ENCODE results near the gene LRRC59. TPM values are rescaled to one million over a fixed set of nuclear protein-coding genes. Genes with fewer than 3 reads are reported as not detected.

Gene LRRC59
- total and polyA plus RNA-seq, 5 experiments from 2014 or later: 12.8 to 27.7 (median 14.1) TPM

- Mint-ChIP-seq H3K27me3 (no peaks in the 10 kb centered on the region), H3K9me3 (no peaks in the 10 kb centered on the region), H3K4me1 (peaks cover 16 to 45% (median 36%) of the 10 kb centered on the region in 4 donors), H3K36me3 (peaks cover 0 to 37% (median 10%) of the 10 kb centered on the region in 3 donors), H3K27ac (peak overlapping the region; percentile 87 to 96 (median 94)), H3K4me3 (peak overlapping the region; percentile 84 to 96 (median 94))
- DNase-seq (peak in 2 of 10 donors; percentile 11 to 15), ATAC-seq (peak; percentile 2 to 9)
- POLR2A ChIA-PET: interaction anchor here (1.0 to 3.1 kb wide), 12 partner anchors 8 to 87 kb away, joined by 3 to 24 read pairs (median 8); partner anchors contain the start of genes ACSF2, CHAD, EME1 and MRPL27
These were observed 837 bp downstream of the LRRC59 start for GRCh38 chr17:50396261-50397110.

- peak overlapping the region in 8 of 10 donors; percentile 27 to 95 (median 64) for H3K4me3 Mint-ChIP-seq
- H3K9me3 Mint-ChIP-seq: no peaks in the 10 kb centered on the region
- H3K27me3 Mint-ChIP-seq: no peaks in the 10 kb centered on the region
- ATAC-seq (no peak), DNase-seq (no peak)
- POLR2A ChIA-PET: interaction anchor here (1.2 kb wide), 1 partner anchor 22 kb away, joined by 3 read pairs; the partner anchor contains the start of genes EME1 and MRPL27
- H3K36me3 Mint-ChIP-seq: peaks cover 0 to 54% (median 16%) of the 10 kb centered on the region in 3 donors
- peak overlapping the region in 6 of 10 donors; percentile 32 to 79 (median 60) for H3K27ac Mint-ChIP-seq
- peaks cover 17 to 45% (median 36%) of the 10 kb centered on the region in 4 donors for H3K4me1 Mint-ChIP-seq
These were observed 2.6 kb downstream of the LRRC59 start for GRCh38 chr17:50394711-50395110.

GRCh38 chr17:50393700-50394099 is 3.6 kb downstream of the LRRC59 start:
- peaks cover 18 to 45% (median 36%) of the 10 kb centered on the region in 4 donors for H3K4me1 Mint-ChIP-seq
- no peak for DNase-seq
- H3K9me3 Mint-ChIP-seq: no peaks in the 10 kb centered on the region
- peaks cover 0 to 64% (median 17%) of the 10 kb centered on the region in 3 donors for H3K36me3 Mint-ChIP-seq
- no peak for ATAC-seq
- POLR2A ChIA-PET: no interaction called here
- no peak overlapping the region for H3K4me3 Mint-ChIP-seq
- H3K27me3 Mint-ChIP-seq: no peaks in the 10 kb centered on the region
- no peak overlapping the region for H3K27ac Mint-ChIP-seq

- Mint-ChIP-seq H3K4me1 (peaks cover 19 to 40% (median 32%) of the 10 kb centered on the region in 4 donors), H3K36me3 (peaks cover 0 to 75% (median 19%) of the 10 kb centered on the region in 3 donors), H3K9me3 (no peaks in the 10 kb centered on the region), H3K27me3 (no peaks in the 10 kb centered on the region), H3K4me3 (no peak overlapping the region), H3K27ac (no peak overlapping the region)
- ATAC-seq (no peak), DNase-seq (no peak)
- POLR2A ChIA-PET: interaction anchor here (1.1 kb wide), 1 partner anchor 19 kb away, joined by 5 read pairs; the partner anchor contains the start of genes EME1 and MRPL27
These were observed 4.7 kb downstream of the LRRC59 start for GRCh38 chr17:50392621-50393020.

- DNase-seq (no peak), ATAC-seq (no peak)
- Mint-ChIP-seq H3K4me1 (peaks cover 2 to 15% (median 13%) of the 10 kb centered on the region in 4 donors), H3K9me3 (no peaks in the 10 kb centered on the region), H3K36me3 (peaks cover 0 to 99% (median 29%) of the 10 kb centered on the region in 3 donors), H3K27me3 (no peaks in the 10 kb centered on the region), H3K4me3 (no peak overlapping the region), H3K27ac (no peak overlapping the region)
- POLR2A ChIA-PET: interaction anchor here (0.7 to 1.7 kb wide), 2 partner anchors 16 to 344 kb away, joined by 3 to 5 read pairs; partner anchors contain the start of genes EME1 and MRPL27
These were observed 7.8 kb downstream of the LRRC59 start for GRCh38 chr17:50389534-50389933.

GRCh38 chr17:50388728-50389127 is 8.6 kb downstream of the LRRC59 start:
- Mint-ChIP-seq H3K27me3 (no peaks in the 10 kb centered on the region), H3K9me3 (no peaks in the 10 kb centered on the region), H3K36me3 (peaks cover 0 to 99% (median 26%) of the 10 kb centered on the region in 3 donors), H3K4me3 (no peak overlapping the region), H3K27ac (no peak overlapping the region), H3K4me1 (peaks cover 1 to 10% (median 8%) of the 10 kb centered on the region in 4 donors)
- ATAC-seq: no peak
- DNase-seq: no peak
- POLR2A ChIA-PET: interaction anchor here (0.6 to 1.7 kb wide), 3 partner anchors 8 to 671 kb away, joined by 4 to 5 read pairs (median 5); partner anchors contain the start of genes EME1, LRRC59 and MRPL27

- Mint-ChIP-seq H3K27me3 (no peaks in the 10 kb centered on the region), H3K4me3 (no peak overlapping the region), H3K4me1 (peaks cover 0 to 3% (median 0%) of the 10 kb centered on the region in 4 donors), H3K9me3 (no peaks in the 10 kb centered on the region), H3K27ac (peak overlapping the region in 2 of 10 donors; percentile 33 to 55), H3K36me3 (peaks cover 0 to 97% (median 25%) of the 10 kb centered on the region in 3 donors)
- ATAC-seq: no peak
- DNase-seq: no peak
- POLR2A ChIA-PET: interaction anchor here (0.5 to 2.0 kb wide), 3 partner anchors 11 to 123 kb away, joined by 3 to 9 read pairs (median 3); partner anchors contain the start of gene LRRC59
These were observed 10.8 kb downstream of the LRRC59 start for GRCh38 chr17:50386510-50386909.

GRCh38 chr17:50382931-50383330 is 14.4 kb downstream of the LRRC59 start:
- no peaks in the 10 kb centered on the region for H3K9me3 Mint-ChIP-seq
- POLR2A ChIA-PET: no interaction called here
- H3K27me3 Mint-ChIP-seq: no peaks in the 10 kb centered on the region
- H3K4me1 Mint-ChIP-seq: no peaks in the 10 kb centered on the region
- no peak overlapping the region for H3K27ac Mint-ChIP-seq
- DNase-seq: no peak
- H3K4me3 Mint-ChIP-seq: no peak overlapping the region
- peaks cover 0 to 68% (median 16%) of the 10 kb centered on the region in 3 donors for H3K36me3 Mint-ChIP-seq
- ATAC-seq: no peak

GRCh38 chr17:50381920-50382319 is 15.4 kb downstream of the LRRC59 start:
- ATAC-seq (no peak), DNase-seq (no peak)
- H3K4me1 Mint-ChIP-seq: no peaks in the 10 kb centered on the region
- POLR2A ChIA-PET: no interaction called here
- peak overlapping the region in 3 of 10 donors; percentile 0 to 83 (median 9) for H3K27ac Mint-ChIP-seq
- peaks cover 0 to 58% (median 16%) of the 10 kb centered on the region in 3 donors for H3K36me3 Mint-ChIP-seq
- H3K27me3 Mint-ChIP-seq: no peaks in the 10 kb centered on the region
- H3K4me3 Mint-ChIP-seq: no peak overlapping the region
- no peaks in the 10 kb centered on the region for H3K9me3 Mint-ChIP-seq

GRCh38 chr17:50381260-50381815 is 16.0 kb downstream of the LRRC59 start:
- DNase-seq (no peak), ATAC-seq (no peak)
- H3K36me3 Mint-ChIP-seq: peaks cover 0 to 53% (median 13%) of the 10 kb centered on the region in 3 donors
- no peaks in the 10 kb centered on the region for H3K9me3 Mint-ChIP-seq
- POLR2A ChIA-PET: interaction anchor here (0.7 kb wide), 1 partner anchor 16 kb away, joined by 3 read pairs; the partner anchor contains the start of gene LRRC59
- no peak overlapping the region for H3K4me3 Mint-ChIP-seq
- H3K4me1 Mint-ChIP-seq: no peaks in the 10 kb centered on the region
- no peaks in the 10 kb centered on the region for H3K27me3 Mint-ChIP-seq
- peak overlapping the region in 2 of 10 donors; percentile 0 to 65 for H3K27ac Mint-ChIP-seq

GRCh38 chr17:50380369-50381259 is 16.7 kb downstream of the LRRC59 start:
- DNase-seq (no peak), ATAC-seq (peak; percentile 33 to 51)
- no peaks in the 10 kb centered on the region for H3K27me3 Mint-ChIP-seq
- H3K36me3 Mint-ChIP-seq: peaks cover 0 to 45% (median 12%) of the 10 kb centered on the region in 3 donors
- no peaks in the 10 kb centered on the region for H3K4me1 Mint-ChIP-seq
- no peaks in the 10 kb centered on the region for H3K9me3 Mint-ChIP-seq
- no peak overlapping the region for H3K4me3 Mint-ChIP-seq
- peak overlapping the region in 2 of 10 donors; percentile 10 to 65 for H3K27ac Mint-ChIP-seq
- POLR2A ChIA-PET: interaction anchor here (0.7 to 1.2 kb wide), 2 partner anchors 17 kb away, joined by 3 read pairs; partner anchors contain the start of gene LRRC59
